ENCODE measurements around the gene SHC1. TPM values are rescaled to one million over a fixed set of nuclear protein-coding genes. Genes with fewer than 3 reads are reported as not detected.

The SHC1 gene
- total RNA-seq, 6 experiments from 2014 or later: 44.6 to 108 (median 75.3) TPM

DNA sequence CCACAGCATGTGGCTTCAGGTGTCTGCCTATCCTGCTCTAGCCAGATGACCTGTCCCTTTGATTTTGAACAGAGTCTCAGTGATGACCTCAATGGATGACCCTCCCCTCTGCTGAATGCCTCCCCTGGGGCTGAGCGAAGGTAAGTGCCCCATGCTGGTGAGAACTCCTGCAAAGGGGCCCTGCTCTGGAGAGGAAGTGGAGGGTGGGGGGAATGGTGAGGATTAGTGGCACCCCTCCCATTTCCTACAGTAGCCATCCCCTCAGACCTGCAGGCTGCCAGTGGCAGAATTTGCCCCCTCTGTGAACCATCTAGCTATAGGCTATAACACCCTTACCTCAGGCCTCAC, 30.4 kb downstream of the SHC1 start:
- no peak for TF ChIP-seq POLR2A (IDR thresholded peaks at IDR 0.05)
- TF ChIP-seq, protein P1, sequence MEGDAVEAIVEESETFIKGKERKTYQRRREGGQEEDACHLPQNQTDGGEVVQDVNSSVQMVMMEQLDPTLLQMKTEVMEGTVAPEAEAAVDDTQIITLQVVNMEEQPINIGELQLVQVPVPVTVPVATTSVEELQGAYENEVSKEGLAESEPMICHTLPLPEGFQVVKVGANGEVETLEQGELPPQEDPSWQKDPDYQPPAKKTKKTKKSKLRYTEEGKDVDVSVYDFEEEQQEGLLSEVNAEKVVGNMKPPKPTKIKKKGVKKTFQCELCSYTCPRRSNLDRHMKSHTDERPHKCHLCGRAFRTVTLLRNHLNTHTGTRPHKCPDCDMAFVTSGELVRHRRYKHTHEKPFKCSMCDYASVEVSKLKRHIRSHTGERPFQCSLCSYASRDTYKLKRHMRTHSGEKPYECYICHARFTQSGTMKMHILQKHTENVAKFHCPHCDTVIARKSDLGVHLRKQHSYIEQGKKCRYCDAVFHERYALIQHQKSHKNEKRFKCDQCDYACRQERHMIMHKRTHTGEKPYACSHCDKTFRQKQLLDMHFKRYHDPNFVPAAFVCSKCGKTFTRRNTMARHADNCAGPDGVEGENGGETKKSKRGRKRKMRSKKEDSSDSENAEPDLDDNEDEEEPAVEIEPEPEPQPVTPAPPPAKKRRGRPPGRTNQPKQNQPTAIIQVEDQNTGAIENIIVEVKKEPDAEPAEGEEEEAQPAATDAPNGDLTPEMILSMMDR (IDR thresholded peaks at IDR 0.05): no peak
- Histone ChIP-seq H3K9me3 (no peaks in the 10 kb centered on the region), H3K4me3 (no peak overlapping the region), H3K36me3 (no peaks in the 10 kb centered on the region), H3K4me1 (peaks cover 0 to 42% (median 12%) of the 10 kb centered on the region in 4 donors), H3K27me3 (no peaks in the 10 kb centered on the region), H3K27ac (no peak overlapping the region)
- intact Hi-C loops (cut with DNase I): no loop called here
- no peak for DNase-seq
- ATAC-seq: no peak
- no CpG with 5 or more reads among the region's 1 CpG for WGBS (ENCODE audit: insufficient coverage, low coverage, low lambda C conversion rate, missing lambda C conversion rate)

- no peaks in the 10 kb centered on the region for H3K9me3 ChIP-seq
- H3K27ac ChIP-seq: peak overlapping the region in 2 of 3 donors; percentile 99 to 100
- ATAC-seq (no peak), DNase-seq (peak in 1 of 3 donors; percentile 40)
- intact Hi-C loops (cut with DNase I): no loop called here
- H3K4me1 ChIP-seq: peaks cover 0 to 28% (median 5%) of the 10 kb centered on the region in 4 donors
- WGBS (ENCODE audit: insufficient coverage, low coverage, low lambda C conversion rate, missing lambda C conversion rate): 92% methylated on average over 6 of the region's 7 CpGs
- H3K27me3 ChIP-seq: no peaks in the 10 kb centered on the region
- H3K36me3 ChIP-seq: no peaks in the 10 kb centered on the region
- TF ChIP-seq, protein P1 (IDR thresholded peaks at IDR 0.05): no peak
- TF ChIP-seq POLR2A (IDR thresholded peaks at IDR 0.05): no peak
- H3K4me3 ChIP-seq: no peak overlapping the region
Observed at GRCh38 chr1:154938604-154939399, 31.7 kb downstream of the SHC1 start.

DNA sequence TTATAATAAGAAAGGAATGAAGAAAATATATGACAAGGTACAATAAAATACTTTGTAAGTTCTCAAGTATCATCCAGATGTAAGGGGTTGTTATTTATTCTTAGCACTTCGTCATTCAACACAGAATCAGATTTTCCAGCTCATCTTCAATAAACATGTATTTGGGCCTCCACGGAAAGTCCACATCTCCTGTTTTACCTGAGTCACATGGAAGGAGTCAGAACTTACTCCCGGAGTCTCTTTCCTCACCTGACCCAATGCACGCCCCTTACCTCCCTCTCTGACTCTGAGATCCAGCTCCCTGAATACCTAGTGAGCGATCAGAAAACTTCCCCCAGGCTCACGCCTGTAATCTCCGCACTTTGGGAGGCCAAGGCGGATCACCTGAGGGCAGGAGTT, 32.6 kb downstream of the SHC1 start:
- ATAC-seq (no peak), DNase-seq (peak in 1 of 3 donors; percentile 39)
- H3K27me3 ChIP-seq: no peaks in the 10 kb centered on the region
- peaks cover 0 to 25% (median 6%) of the 10 kb centered on the region in 4 donors for H3K4me1 ChIP-seq
- no peaks in the 10 kb centered on the region for H3K9me3 ChIP-seq
- TF ChIP-seq POLR2A (IDR thresholded peaks at IDR 0.05): no peak
- TF ChIP-seq, protein P1 (IDR thresholded peaks at IDR 0.05): no peak
- intact Hi-C loops (cut with DNase I): no loop called here
- H3K4me3 ChIP-seq: peak overlapping the region in 2 of 3 donors; percentile 60 to 68
- H3K27ac ChIP-seq: peak overlapping the region; percentile 99 to 100 (median 99)
- H3K36me3 ChIP-seq: no peaks in the 10 kb centered on the region
- 82% methylated on average over 5 of the region's 8 CpGs for WGBS (ENCODE audit: insufficient coverage, low coverage, low lambda C conversion rate, missing lambda C conversion rate)

GRCh38 chr1:154937085-154937987, 33.2 kb downstream of the SHC1 start:
- H3K9me3 ChIP-seq: no peaks in the 10 kb centered on the region
- peaks cover 0 to 28% (median 8%) of the 10 kb centered on the region in 4 donors for H3K4me1 ChIP-seq
- H3K4me3 ChIP-seq: peak overlapping the region; percentile 60 to 76 (median 68)
- ATAC-seq: peak; percentile 77 to 84 (median 80)
- intact Hi-C loops (cut with DNase I): no loop called here
- H3K27me3 ChIP-seq: no peaks in the 10 kb centered on the region
- H3K36me3 ChIP-seq: no peaks in the 10 kb centered on the region
- WGBS (ENCODE audit: insufficient coverage, low coverage, low lambda C conversion rate, missing lambda C conversion rate): 1% methylated on average over 32 of the region's 36 CpGs
- peak overlapping the region; percentile 99 to 100 (median 99) for H3K27ac ChIP-seq
- TF ChIP-seq POLR2A (IDR thresholded peaks at IDR 0.05): peak; percentile 65
- TF ChIP-seq, protein P1 (IDR thresholded peaks at IDR 0.05): peak in 2 of 4 donors; percentile 11 to 38
- DNase-seq: peak; percentile 92 to 95 (median 92)

Data from right lobe of liver (tissue), 6 donors.